ENCODE data around the gene PLD1. TPM values are rescaled to one million over a fixed set of nuclear protein-coding genes. Genes with fewer than 3 reads are reported as not detected.

Gene PLD1
- total RNA-seq, 1 donor from 2014 or later: 59.5 TPM

GRCh38 chr3:171835613-171836012, 25.3 kb upstream of the PLD1 start:
- TF ChIP-seq CTCF (IDR thresholded peaks at IDR 0.05; ENCODE audit: borderline replicate concordance): no peak
- H3K4me1 ChIP-seq: peaks cover 75% of the 10 kb centered on the region
- intact Hi-C loops (cut with micrococcal nuclease): loop anchor here (10.0 kb wide), 2 partner anchors 199 to 499 kb away; partner anchors contain the start of gene FNDC3B
- H3K27me3 ChIP-seq (ENCODE audit: low read depth): no peaks in the 10 kb centered on the region
- H3K4me3 ChIP-seq: no peak overlapping the region
- no peaks in the 10 kb centered on the region for H3K9me3 ChIP-seq (replicated peaks)
- H3K36me3 ChIP-seq: no peaks in the 10 kb centered on the region
- no peak for DNase-seq
- peak overlapping the region; percentile 85 for H3K27ac ChIP-seq (replicated peaks)

- Histone ChIP-seq H3K4me1 (peaks cover 76% of the 10 kb centered on the region), H3K27me3 (ENCODE audit: low read depth) (no peaks in the 10 kb centered on the region), H3K27ac (replicated peaks) (peak overlapping the region; percentile 85), H3K4me3 (no peak overlapping the region), H3K9me3 (replicated peaks) (no peaks in the 10 kb centered on the region), H3K36me3 (no peaks in the 10 kb centered on the region)
- TF ChIP-seq CTCF (IDR thresholded peaks at IDR 0.05; ENCODE audit: borderline replicate concordance): no peak
- intact Hi-C loops (cut with micrococcal nuclease): loop anchor here (10.0 kb wide), 2 partner anchors 200 to 500 kb away; partner anchors contain the start of gene FNDC3B
- DNase-seq: no peak
Observed at GRCh38 chr3:171835116-171835515, 24.8 kb upstream of the PLD1 start.

- H3K27ac ChIP-seq (replicated peaks): peak overlapping the region; percentile 85
- peaks cover 81% of the 10 kb centered on the region for H3K4me1 ChIP-seq
- H3K27me3 ChIP-seq (ENCODE audit: low read depth): no peaks in the 10 kb centered on the region
- H3K36me3 ChIP-seq: no peaks in the 10 kb centered on the region
- no peak overlapping the region for H3K4me3 ChIP-seq
- DNase-seq: no peak
- no peaks in the 10 kb centered on the region for H3K9me3 ChIP-seq (replicated peaks)
- intact Hi-C loops (cut with micrococcal nuclease): loop anchor here (10.0 kb wide), 2 partner anchors 200 to 500 kb away; partner anchors contain the start of gene FNDC3B
- TF ChIP-seq CTCF (IDR thresholded peaks at IDR 0.05; ENCODE audit: borderline replicate concordance): no peak
Observed at GRCh38 chr3:171834461-171834801, 24.1 kb upstream of the PLD1 start.

GRCh38 chr3:171833789-171834460, 23.6 kb upstream of the PLD1 start:
- H3K4me3 ChIP-seq: no peak overlapping the region
- no peak for DNase-seq
- peaks cover 81% of the 10 kb centered on the region for H3K4me1 ChIP-seq
- no peaks in the 10 kb centered on the region for H3K27me3 ChIP-seq (ENCODE audit: low read depth)
- intact Hi-C loops (cut with micrococcal nuclease): loop anchor here (10.0 kb wide), 2 partner anchors 201 to 501 kb away; partner anchors contain the start of gene FNDC3B
- peak; percentile 46 for TF ChIP-seq CTCF (IDR thresholded peaks at IDR 0.05; ENCODE audit: borderline replicate concordance)
- H3K9me3 ChIP-seq (replicated peaks): no peaks in the 10 kb centered on the region
- H3K36me3 ChIP-seq: no peaks in the 10 kb centered on the region
- peak overlapping the region; percentile 85 for H3K27ac ChIP-seq (replicated peaks)

- Histone ChIP-seq H3K9me3 (replicated peaks) (no peaks in the 10 kb centered on the region), H3K36me3 (no peaks in the 10 kb centered on the region), H3K4me3 (no peak overlapping the region), H3K27ac (replicated peaks) (peak overlapping the region; percentile 85), H3K4me1 (peaks cover 77% of the 10 kb centered on the region), H3K27me3 (ENCODE audit: low read depth) (no peaks in the 10 kb centered on the region)
- intact Hi-C loops (cut with micrococcal nuclease): loop anchor here (10.0 kb wide), 2 partner anchors 202 to 502 kb away; partner anchors contain the start of gene FNDC3B
- no peak for TF ChIP-seq CTCF (IDR thresholded peaks at IDR 0.05; ENCODE audit: borderline replicate concordance)
- no peak for DNase-seq
Observed at GRCh38 chr3:171832989-171833388, 22.7 kb upstream of the PLD1 start.
